ENCODE measurements around the gene MUSK.
"Not testable (repeated sequence)": the region's sequence is repeated elsewhere in the genome, so short reads cannot be mapped to it uniquely, and the experiment has no call there.

The MUSK gene

GRCh38 chr9:110820381-110820780 is 151.8 kb downstream of the MUSK start:
- no peak for DNase-seq

DNA sequence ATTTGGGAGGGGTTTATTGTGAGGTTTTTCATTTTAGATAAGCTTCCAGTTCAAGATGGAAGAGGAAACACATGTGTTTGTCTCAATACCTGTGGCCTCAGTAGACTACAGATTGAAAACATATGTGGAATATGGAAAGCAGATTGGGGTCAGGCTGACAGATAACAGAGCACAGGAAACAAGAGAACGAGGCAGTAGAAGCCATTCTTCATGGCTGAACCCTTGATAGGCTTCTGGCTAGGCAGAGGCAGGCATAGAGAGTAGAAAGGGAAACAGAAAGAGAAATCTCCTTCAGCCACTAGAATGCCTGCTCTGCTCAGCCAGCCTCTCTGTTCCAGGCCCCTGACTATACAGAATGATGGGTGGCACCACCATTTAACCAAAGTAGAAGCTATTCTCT is 152.5 kb downstream of the MUSK start:
- DNase-seq: no peak

GRCh38 chr9:110825129-110825528 is 156.5 kb downstream of the MUSK start:
- DNase-seq: not testable (repeated sequence)

GRCh38 chr9:110825950-110826349 is 157.4 kb downstream of the MUSK start:
- no peak for DNase-seq

DNA sequence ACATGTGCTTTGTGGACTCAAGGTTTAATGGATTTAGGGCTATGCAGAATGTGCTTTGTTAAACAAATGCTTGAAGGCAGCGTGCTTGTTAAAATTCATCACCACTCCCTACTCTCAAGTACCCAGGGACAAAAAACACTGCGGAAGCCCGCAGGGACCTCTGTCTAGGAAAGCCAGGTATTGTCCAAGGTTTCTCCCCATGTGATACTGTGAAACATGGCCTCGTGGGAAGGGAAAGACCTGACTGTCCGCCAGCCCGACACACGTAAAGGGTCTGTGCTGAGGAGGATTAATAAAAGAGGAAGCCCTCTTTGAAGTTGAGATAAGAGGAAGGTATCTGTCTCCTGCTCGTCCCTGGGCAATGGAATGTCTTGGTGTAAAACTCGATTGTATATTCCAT is 157.8 kb downstream of the MUSK start:
- not testable (repeated sequence) for DNase-seq

DNA sequence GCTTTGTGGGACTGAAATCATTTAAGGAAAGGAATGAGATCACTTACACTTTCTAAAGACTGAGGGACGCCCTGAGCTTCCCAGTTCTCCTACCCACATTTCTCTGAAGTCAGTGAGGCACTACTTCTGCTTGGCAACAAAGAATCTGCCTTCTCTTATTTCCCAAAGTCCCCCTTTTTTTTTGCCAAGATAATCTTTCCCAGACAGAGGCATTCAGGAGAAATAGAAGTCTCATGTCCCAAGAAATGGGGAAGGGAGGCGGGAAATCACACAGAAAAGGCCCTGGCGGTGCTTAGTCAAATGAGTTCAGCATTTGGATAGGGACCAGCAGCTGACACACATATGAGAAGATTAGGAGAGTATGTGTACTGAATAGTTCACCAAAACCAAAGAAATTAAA is 159.7 kb downstream of the MUSK start:
- DNase-seq: no peak

GRCh38 chr9:110830495-110830894 is 161.9 kb downstream of the MUSK start:
- DNase-seq: no peak

DNA sequence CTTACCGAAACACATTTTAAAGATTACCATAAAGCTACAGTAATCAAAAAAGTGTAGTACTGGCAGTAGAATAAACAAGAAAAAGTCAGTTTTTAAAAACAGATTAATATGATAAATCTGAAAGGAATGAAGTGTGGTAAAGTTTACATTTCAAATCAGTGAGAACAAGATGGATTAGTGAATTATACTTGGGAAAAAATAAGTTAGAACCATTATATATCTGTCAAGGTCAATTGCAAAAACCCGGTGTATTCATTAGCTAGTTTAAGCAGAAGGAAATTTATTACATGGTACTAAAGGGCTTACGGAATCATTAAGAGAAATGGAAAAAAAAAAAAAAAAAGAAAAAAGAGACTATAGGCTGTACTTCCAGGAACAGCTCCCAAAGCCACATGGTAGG is 164.3 kb downstream of the MUSK start:
- no peak for DNase-seq

- DNase-seq: no peak
Observed at GRCh38 chr9:110835404-110835803, 166.8 kb downstream of the MUSK start.

DNA sequence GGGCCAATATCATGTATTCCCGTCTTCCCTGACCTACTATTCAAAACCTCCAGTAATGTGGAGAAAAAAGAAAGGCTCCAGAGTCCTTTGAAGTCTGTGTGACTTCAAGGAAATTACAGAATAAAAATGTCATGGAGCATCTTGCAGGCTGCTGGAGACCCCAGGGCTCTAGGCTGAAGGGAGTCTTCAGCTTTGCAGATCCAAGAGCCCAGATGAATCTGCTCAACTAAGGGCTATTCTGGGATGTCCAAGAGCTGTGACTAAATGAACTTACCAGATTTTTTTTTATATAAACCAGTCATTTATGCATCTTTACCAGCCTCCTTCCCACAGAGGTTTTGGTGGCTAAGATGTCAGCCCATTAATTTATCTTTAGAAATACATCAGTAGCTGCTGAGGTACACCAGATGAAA is 167.3 kb downstream of the MUSK start:
- DNase-seq: no peak

- DNase-seq: no peak
Observed at GRCh38 chr9:110837401-110838005, 168.9 kb downstream of the MUSK start.

GRCh38 chr9:110842169-110842568 is 173.6 kb downstream of the MUSK start:
- DNase-seq: no peak

DNA sequence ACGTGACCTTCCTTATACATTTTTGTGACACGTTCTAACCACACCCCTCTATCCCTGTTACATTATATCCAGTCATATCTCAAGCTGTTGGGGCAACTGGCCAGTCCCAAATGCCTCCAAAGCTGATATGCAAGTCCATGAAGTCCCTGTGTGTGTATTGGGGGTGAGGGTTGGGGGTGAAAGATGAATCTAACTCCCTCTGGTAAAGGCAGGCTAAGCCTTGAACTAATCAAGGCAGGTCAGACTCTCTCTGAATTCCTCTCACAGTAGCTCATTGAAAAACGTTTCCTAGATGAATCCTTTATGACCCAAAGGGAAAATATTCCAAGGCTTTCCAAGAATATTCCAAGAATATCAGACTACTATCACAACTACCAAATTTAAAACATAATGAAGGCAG is 174.4 kb downstream of the MUSK start:
- no peak for DNase-seq

DNA sequence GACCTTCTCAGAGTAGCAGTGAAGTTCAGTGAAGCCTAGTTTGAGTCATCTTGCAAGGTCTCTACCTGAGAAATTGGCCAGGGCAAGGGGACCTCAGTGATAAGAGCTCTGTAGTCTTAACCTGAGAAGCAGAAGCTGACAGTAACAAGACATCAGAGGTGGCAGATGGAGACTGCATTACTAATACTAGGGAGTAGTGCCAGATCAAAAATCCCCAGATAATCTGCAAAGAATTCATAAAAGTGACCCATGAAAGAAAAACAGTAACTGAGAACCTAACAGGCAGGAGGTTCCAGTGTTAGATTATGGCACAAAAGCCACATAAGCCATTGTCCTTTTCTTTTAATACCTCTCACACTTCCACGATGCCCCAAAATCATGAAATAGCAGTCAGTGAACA is 175.5 kb downstream of the MUSK start:
- no peak for DNase-seq

- no peak for DNase-seq
Observed at GRCh38 chr9:110846215-110846614, 177.6 kb downstream of the MUSK start.

DNA sequence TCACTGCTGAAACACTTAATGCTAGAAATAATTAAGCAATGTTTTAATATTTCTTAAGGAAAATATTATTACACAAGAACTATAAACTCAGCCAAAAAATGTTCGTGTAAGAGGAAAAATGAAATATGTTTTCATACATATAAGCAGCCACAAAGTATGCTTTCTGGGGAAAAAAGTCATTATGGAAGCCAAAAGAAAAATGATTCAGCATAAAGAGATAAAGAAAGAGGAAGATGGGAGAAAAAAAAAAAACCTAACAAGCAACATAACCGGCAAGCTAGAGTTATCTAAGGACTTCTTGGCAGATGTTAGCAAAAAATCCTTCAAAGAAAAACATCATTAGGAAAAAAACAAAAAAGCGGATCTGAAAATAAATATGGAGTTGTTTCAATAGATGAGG is 179.1 kb downstream of the MUSK start:
- DNase-seq: no peak

DNA sequence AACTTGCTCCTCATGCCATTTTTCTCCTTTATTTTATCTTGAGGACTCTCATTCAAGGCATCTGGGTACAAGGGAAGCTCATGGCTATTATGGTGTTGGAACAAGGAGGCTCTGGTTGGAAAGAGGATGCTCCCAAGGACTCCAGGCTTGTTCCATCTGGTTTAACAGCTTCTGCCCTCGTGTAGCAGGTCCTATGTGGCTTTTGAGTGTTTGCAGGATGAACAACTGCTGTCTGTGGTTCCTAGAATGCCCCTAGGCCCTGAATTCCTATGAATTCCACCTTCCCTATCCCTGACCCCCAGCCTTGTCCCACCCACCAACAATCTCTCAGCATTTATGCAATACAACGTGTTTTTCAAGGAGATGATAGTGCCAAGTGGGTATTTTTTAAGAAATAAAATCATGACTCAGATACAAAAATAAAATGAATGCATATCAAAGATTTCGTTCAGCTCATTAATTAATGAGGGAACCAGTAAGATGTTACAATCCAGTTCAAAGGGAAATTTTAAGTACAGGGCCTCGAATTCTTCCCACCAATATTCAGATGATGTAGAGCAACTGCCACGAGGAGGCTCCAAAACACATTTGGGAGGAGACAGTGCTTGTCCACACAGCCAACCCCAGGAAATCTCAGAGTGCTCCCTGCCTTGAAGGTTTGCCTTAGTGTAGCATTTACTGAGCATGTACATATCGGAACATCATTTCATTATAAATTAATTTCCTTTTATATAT is 182.0 kb downstream of the MUSK start:
- no peak for DNase-seq
